ENCODE data around the gene FOXJ2.
"Not testable (repeated sequence)": the region's sequence is repeated elsewhere in the genome, so short reads cannot be mapped to it uniquely, and the experiment has no call there.

FOXJ2 gene

DNA sequence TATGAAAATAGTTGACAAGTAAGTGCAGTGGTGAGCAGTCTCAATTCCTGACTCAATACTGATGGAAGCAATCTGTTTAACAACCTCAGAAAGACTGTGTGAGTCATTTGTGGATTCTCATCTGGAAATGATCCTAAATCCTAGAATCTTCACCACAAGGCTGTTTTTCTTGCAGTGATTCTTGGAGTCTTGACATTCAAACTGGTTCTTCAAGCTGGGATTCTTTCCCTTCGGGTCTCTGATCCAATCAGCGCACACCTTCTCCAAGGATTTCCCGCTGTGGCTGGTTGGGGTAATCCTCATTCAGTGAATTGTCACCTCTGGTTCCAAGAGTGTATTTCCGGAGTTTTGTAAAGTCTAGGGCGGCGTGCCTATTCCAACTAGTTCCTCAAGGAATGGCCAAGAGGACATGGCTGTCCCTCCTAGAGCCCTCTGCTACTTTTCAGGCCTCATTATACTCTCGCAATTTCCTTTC, 37.7 kb upstream of the FOXJ2 start:
- H3K4me3 ChIP-seq (replicated peaks; ENCODE audit: low read depth, low read length): no peak overlapping the region
- peak; percentile 79 for DNase-seq (ENCODE audit: low read depth)
- TF ChIP-seq, protein P1, sequence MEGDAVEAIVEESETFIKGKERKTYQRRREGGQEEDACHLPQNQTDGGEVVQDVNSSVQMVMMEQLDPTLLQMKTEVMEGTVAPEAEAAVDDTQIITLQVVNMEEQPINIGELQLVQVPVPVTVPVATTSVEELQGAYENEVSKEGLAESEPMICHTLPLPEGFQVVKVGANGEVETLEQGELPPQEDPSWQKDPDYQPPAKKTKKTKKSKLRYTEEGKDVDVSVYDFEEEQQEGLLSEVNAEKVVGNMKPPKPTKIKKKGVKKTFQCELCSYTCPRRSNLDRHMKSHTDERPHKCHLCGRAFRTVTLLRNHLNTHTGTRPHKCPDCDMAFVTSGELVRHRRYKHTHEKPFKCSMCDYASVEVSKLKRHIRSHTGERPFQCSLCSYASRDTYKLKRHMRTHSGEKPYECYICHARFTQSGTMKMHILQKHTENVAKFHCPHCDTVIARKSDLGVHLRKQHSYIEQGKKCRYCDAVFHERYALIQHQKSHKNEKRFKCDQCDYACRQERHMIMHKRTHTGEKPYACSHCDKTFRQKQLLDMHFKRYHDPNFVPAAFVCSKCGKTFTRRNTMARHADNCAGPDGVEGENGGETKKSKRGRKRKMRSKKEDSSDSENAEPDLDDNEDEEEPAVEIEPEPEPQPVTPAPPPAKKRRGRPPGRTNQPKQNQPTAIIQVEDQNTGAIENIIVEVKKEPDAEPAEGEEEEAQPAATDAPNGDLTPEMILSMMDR (IDR thresholded peaks at IDR 0.05; ENCODE audit: low read length, missing control alignments): no peak

- peak; percentile 90 for DNase-seq (ENCODE audit: low read depth)
- no peak overlapping the region for H3K4me3 ChIP-seq (replicated peaks; ENCODE audit: low read depth, low read length)
- TF ChIP-seq, protein P1 (IDR thresholded peaks at IDR 0.05; ENCODE audit: low read length, missing control alignments): peak; percentile 68
Observed at GRCh38 chr12:7995266-7995963, 37.1 kb upstream of the FOXJ2 start.

DNA sequence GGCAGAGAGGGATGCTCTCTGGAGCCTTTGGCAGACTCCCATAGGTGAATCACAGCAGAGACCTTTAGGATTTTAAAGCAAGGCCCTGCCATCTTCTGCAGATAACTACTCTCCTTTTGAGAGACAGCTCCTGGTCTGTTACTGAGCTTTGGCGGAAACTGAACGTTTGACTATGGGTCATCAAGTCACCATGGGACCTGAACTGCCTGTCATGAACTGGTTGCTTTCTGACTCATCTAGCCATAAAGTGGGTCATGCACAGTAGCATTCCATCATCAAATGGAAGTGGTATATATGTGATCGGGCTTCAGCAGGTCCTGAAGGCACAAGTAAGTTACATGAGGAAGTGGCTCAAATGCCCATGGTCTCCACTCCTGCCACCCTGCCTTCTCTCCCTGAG, 31.7 kb upstream of the FOXJ2 start:
- not testable (repeated sequence) for DNase-seq (ENCODE audit: low read depth); H3K4me3 ChIP-seq (replicated peaks; ENCODE audit: low read depth, low read length)

DNA sequence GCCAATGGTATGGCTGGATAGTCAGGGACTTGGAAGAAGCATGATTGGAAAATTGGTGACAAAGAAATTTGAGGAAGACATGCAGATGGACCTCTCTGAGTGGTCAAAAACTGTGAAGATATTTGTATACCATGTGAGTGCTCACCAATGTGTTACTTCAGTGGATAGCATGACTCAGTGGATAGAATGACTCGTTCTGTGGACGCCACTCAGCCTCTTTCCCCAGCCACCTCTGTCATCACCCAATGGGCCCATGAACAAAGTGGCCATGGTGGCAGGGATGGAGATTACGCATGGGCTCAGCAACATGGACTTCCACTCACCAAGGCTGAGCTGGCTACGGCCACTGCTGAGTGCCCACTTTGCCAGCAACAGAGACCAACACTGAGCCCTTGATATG, 31.0 kb upstream of the FOXJ2 start:
- H3K4me3 ChIP-seq (replicated peaks; ENCODE audit: low read depth, low read length); DNase-seq (ENCODE audit: low read depth): not testable (repeated sequence)

DNA sequence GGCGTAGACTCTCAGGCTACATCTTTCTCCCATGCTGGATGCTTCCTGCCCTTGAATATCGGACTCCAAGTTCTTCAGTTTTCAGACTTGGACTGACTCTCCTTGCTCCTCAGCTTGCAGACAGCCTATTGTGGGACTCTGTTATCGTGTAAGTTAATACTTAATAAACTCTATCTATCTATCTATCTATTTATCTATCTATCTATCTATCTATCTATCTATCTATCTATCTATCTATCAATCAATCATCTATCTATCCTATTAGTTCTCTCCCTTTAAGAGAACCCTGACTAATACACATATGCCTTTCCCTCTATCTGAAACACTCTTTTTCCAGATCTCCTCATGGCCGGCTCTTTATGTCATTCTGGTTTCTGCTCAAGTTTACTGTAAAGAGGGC, 27.6 kb upstream of the FOXJ2 start:
- H3K4me3 ChIP-seq (replicated peaks; ENCODE audit: low read depth, low read length); DNase-seq (ENCODE audit: low read depth): not testable (repeated sequence)

- H3K4me3 ChIP-seq (replicated peaks; ENCODE audit: low read depth, low read length): no peak overlapping the region
- TF ChIP-seq, protein P1 (IDR thresholded peaks at IDR 0.05; ENCODE audit: low read length, missing control alignments): no peak
- DNase-seq (ENCODE audit: low read depth): peak; percentile 36
Observed at GRCh38 chr12:8011331-8011730, 21.2 kb upstream of the FOXJ2 start.

- no peak overlapping the region for H3K4me3 ChIP-seq (replicated peaks; ENCODE audit: low read depth, low read length)
- TF ChIP-seq, protein P1 (IDR thresholded peaks at IDR 0.05; ENCODE audit: low read length, missing control alignments): no peak
- DNase-seq (ENCODE audit: low read depth): no peak
Observed at GRCh38 chr12:8012651-8013309, 19.7 kb upstream of the FOXJ2 start.

GRCh38 chr12:8014836-8015235, 17.7 kb upstream of the FOXJ2 start:
- H3K4me3 ChIP-seq (replicated peaks; ENCODE audit: low read depth, low read length): no peak overlapping the region
- DNase-seq (ENCODE audit: low read depth): no peak
- TF ChIP-seq, protein P1 (IDR thresholded peaks at IDR 0.05; ENCODE audit: low read length, missing control alignments): no peak

DNA sequence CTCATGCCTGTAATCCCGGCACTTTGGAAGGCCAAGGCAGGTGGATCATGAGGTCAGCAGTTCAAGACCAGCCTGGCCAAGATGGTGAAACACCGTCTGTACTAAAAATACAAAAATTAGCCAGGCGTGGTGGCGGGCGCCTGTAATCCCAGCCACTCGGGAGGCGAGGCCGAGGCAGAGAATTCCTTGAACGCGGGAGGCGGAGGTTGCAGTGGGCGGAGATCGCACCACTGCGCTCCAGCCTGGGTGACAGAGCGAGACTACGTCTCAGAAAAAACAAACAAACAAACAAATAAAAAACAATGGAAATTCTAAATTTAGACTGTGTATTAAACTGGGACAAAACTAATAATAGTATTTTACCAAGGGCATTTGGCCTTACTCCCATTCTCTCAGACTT, 14.3 kb upstream of the FOXJ2 start:
- not testable (repeated sequence) for H3K4me3 ChIP-seq (replicated peaks; ENCODE audit: low read depth, low read length); DNase-seq (ENCODE audit: low read depth)

Measured in fibroblast of pulmonary artery (primary cell).